H1 (cell line): ENCODE results near the gene SYT13. TPM values are rescaled to one million over a fixed set of nuclear protein-coding genes. Genes with fewer than 3 reads are reported as not detected.

Source experiments
- CTCF ChIA-PET: fragments of 300-600 bp; sonication (Branson Sonifier 250); formaldehyde crosslinking; loops from one replicate; lab custom pipeline; 2021; ENCODE audit not compliant: partially characterized antibody; lab: Charles Lee
- POLR2A ChIA-PET: fragments of 300-600 bp; sonication (Branson Sonifier 250); formaldehyde crosslinking; loops from one replicate; lab custom pipeline; 2021; ENCODE audit warnings: inconsistent platforms; ENCODE audit not compliant: partially characterized antibody; lab: Charles Lee
- DNase-seq, 2 experiments: peaks; one replicate each; pipeline versions ENCODE4 v3.0.0 to v3.0.0-alpha.2; 2010 to 2022; ENCODE audit warnings: low spot score in 2 of 2, low read depth in 1 of 2, mixed read lengths in 1 of 2
- FAIRE-seq: peaks from 2 replicates; lab custom pipeline; 2011; peaks lifted over from hg19 to GRCh38; lab: Jason Lieb, UNC
- H2AFZ ChIP-seq: 2 replicates; pipeline ENCODE4 v1.8.1; 2012; ENCODE audit warnings: low read length, inconsistent platforms
- H2AK5ac ChIP-seq: 2 replicates; pipeline ENCODE4 v1.6.1; 2013; ENCODE audit warnings: low read depth, low read length
- H2BK120ac ChIP-seq: replicated peaks from 2 replicates; pipeline ENCODE3; 2013; ENCODE audit warnings: low read depth, low read length, inconsistent platforms
- H2BK12ac ChIP-seq: 2 replicates; pipeline ENCODE4 v1.6.1; 2013; ENCODE audit warnings: low read depth, low read length
- H2BK15ac ChIP-seq: 2 replicates; pipeline ENCODE4 v1.6.1; 2013; ENCODE audit warnings: low read length
- H2BK20ac ChIP-seq: 2 replicates; pipeline ENCODE4 v1.6.1; 2013; ENCODE audit warnings: low read length
- H2BK5ac ChIP-seq: 2 replicates; pipeline ENCODE4 v1.6.1; 2013; ENCODE audit warnings: low read depth, low read length
- H3K14ac ChIP-seq: 2 replicates; pipeline ENCODE4 v1.6.1; 2013; ENCODE audit warnings: inconsistent platforms; ENCODE audit not compliant: insufficient read length
- H3K18ac ChIP-seq: 2 replicates; pipeline ENCODE4 v1.6.1; 2013; ENCODE audit warnings: low read length; ENCODE audit errors: extremely low read depth
- H3K23ac ChIP-seq: 2 replicates; pipeline ENCODE4 v1.6.1; 2013; ENCODE audit warnings: inconsistent platforms; ENCODE audit not compliant: insufficient read length
- H3K23me2 ChIP-seq: 2 replicates; pipeline ENCODE4 v1.6.1; 2013; ENCODE audit warnings: low read depth, low read length
- H3K27ac ChIP-seq: 2 replicates; pipeline ENCODE4 v1.6.1; 2011; ENCODE audit warnings: low read depth, low read length, inconsistent platforms
- H3K27me3 ChIP-seq, 4 experiments: replicated peaks in 1 of 4; 1 replicate in 1 of 4; 2 replicates in 3 of 4; pipeline versions ENCODE4 v1.6.1 to v1.8.1; 2011 to 2013; ENCODE audit warnings: low read length in 3 of 4, mild to moderate bottlenecking in 3 of 4, inconsistent platforms in 2 of 4, mixed read lengths in 2 of 4, moderate library complexity in 1 of 4; ENCODE audit not compliant: control insufficient read depth in 3 of 4, insufficient read depth in 3 of 4; ENCODE audit errors: extremely low read depth in 1 of 4
- H3K36me3 ChIP-seq, 4 experiments: 2 replicates each; pipeline versions ENCODE4 v1.6.1 to v1.8.1; 2011 to 2013; ENCODE audit warnings: mild to moderate bottlenecking in 4 of 4, low read length in 3 of 4, moderate library complexity in 2 of 4, control low read depth in 1 of 4, inconsistent platforms in 1 of 4; ENCODE audit not compliant: insufficient read depth in 4 of 4, control insufficient read depth in 2 of 4
- H3K4ac ChIP-seq: replicated peaks from 2 replicates; pipeline ENCODE3; 2013; ENCODE audit warnings: low read length, low read depth, mixed read lengths, inconsistent platforms; ENCODE audit not compliant: insufficient read length
- H3K4me1 ChIP-seq, 4 experiments: replicated peaks in 1 of 4; 1 replicate in 1 of 4; 2 replicates in 3 of 4; pipeline versions ENCODE4 v1.6.1 to v1.8.1; 2011 to 2013; ENCODE audit warnings: low read length in 3 of 4, inconsistent platforms in 2 of 4, mixed read lengths in 1 of 4; ENCODE audit not compliant: insufficient read depth in 4 of 4, control insufficient read depth in 3 of 4
- H3K4me2 ChIP-seq, 2 experiments: 2 replicates each; pipeline versions ENCODE4 v1.6.1 to v1.8.1; 2011 to 2013; ENCODE audit warnings: low read depth in 2 of 2, low read length in 2 of 2, control low read depth in 1 of 2, inconsistent platforms in 1 of 2, mild to moderate bottlenecking in 1 of 2; ENCODE audit not compliant: insufficient read depth in 1 of 2
- H3K4me3 ChIP-seq, 4 experiments: fragments of 200-600, 300-600 bp in 1 of 4; sonication (generic), shearing (Covaris generic), sonication (Bioruptor Twin) in 1 of 4; 2 replicates each; pipeline versions ENCODE4 v1.5.1 to v1.8.1; 2011 to 2016; ENCODE audit warnings: low read length in 4 of 4, low read depth in 3 of 4, control low read depth in 2 of 4, inconsistent platforms in 2 of 4, mild to moderate bottlenecking in 2 of 4, mixed read lengths in 1 of 4, moderate library complexity in 1 of 4; ENCODE audit not compliant: insufficient read depth in 2 of 4; ENCODE audit errors: extremely low read depth in 1 of 4
- H3K56ac ChIP-seq: replicated peaks from 2 replicates; pipeline ENCODE3; 2013; ENCODE audit warnings: low read depth, mild to moderate bottlenecking, mixed read lengths, low read length, inconsistent platforms; ENCODE audit not compliant: insufficient read length
- H3K79me1 ChIP-seq: 2 replicates; pipeline ENCODE4 v1.6.1; 2013; ENCODE audit warnings: low read depth, low read length, control low read depth
- H3K79me2 ChIP-seq, 2 experiments: 2 replicates each; pipeline versions ENCODE4 v1.6.1 to v1.8.1; 2012 to 2013; ENCODE audit warnings: low read length in 2 of 2, mild to moderate bottlenecking in 2 of 2, inconsistent platforms in 1 of 2; ENCODE audit not compliant: insufficient read depth in 2 of 2, control insufficient read depth in 1 of 2
- H3K9ac ChIP-seq, 4 experiments: replicated peaks in 1 of 4; 1 replicate in 1 of 4; 2 replicates in 3 of 4; pipeline versions ENCODE4 v1.6.1 to v1.8.1; 2011 to 2013; ENCODE audit warnings: low read depth in 3 of 4, low read length in 3 of 4, control low read depth in 2 of 4, mild to moderate bottlenecking in 2 of 4, moderate library complexity in 2 of 4, inconsistent platforms in 1 of 4; ENCODE audit errors: extremely low read depth in 1 of 4
- H3K9me3 ChIP-seq, 2 experiments: 2 replicates each; pipeline versions ENCODE4 v1.6.1 to v1.8.1; 2012 to 2013; ENCODE audit warnings: mild to moderate bottlenecking in 2 of 2, moderate library complexity in 2 of 2, control low read depth in 1 of 2, inconsistent platforms in 1 of 2, low read depth in 1 of 2, low read length in 1 of 2, mixed read lengths in 1 of 2; ENCODE audit not compliant: insufficient read depth in 2 of 2
- H4K20me1 ChIP-seq, 2 experiments: replicated peaks in 1 of 2; 2 replicates each; pipeline versions ENCODE3 to v1.8.1; 2011 to 2013; ENCODE audit warnings: inconsistent platforms in 2 of 2, low read length in 2 of 2, mild to moderate bottlenecking in 1 of 2; ENCODE audit not compliant: insufficient read depth in 2 of 2, control insufficient read depth in 1 of 2
- H4K5ac ChIP-seq: 2 replicates; pipeline ENCODE4 v1.6.1; 2013; ENCODE audit warnings: low read length, low read depth, mixed read lengths, inconsistent platforms; ENCODE audit not compliant: insufficient read length
- H4K8ac ChIP-seq: 2 replicates; pipeline ENCODE4 v1.8.0; 2013; ENCODE audit warnings: mild to moderate bottlenecking, moderate library complexity, low read length, inconsistent platforms; ENCODE audit not compliant: insufficient read depth; ENCODE audit errors: extremely low read depth
- H4K91ac ChIP-seq: replicated peaks from 2 replicates; pipeline ENCODE3; 2013; ENCODE audit warnings: low read length, mixed read lengths, inconsistent platforms; ENCODE audit not compliant: insufficient read length
- NANOG ChIP-seq: IDR thresholded peaks from 2 replicates; pipeline ENCODE4 v1.6.1; 2011; ENCODE audit warnings: low read length, low read depth, mild to moderate bottlenecking, inconsistent platforms; ENCODE audit not compliant: insufficient read depth, poor library complexity, severe bottlenecking
- POU5F1 ChIP-seq: IDR thresholded peaks from 2 replicates; pipeline ENCODE4 v1.6.1; 2011; ENCODE audit warnings: low read depth, mild to moderate bottlenecking, low read length, moderate library complexity
- TAF1 ChIP-seq: IDR thresholded peaks from 2 replicates; pipeline ENCODE4 v1.6.1; 2011; ENCODE audit warnings: mild to moderate bottlenecking, low read depth, low read length
- WGBS, 2 experiments: shearing (Covaris generic) in 1 of 2; methylation state at CpG; one replicate each; pipeline versions ENCODE4 v1.1.6 to v1.1.7; 2013 to 2015; ENCODE audit warnings: low lambda C conversion rate in 2 of 2, mixed read lengths in 2 of 2, inconsistent platforms in 1 of 2, low coverage in 1 of 2, missing lambda C conversion rate in 1 of 2; ENCODE audit not compliant: insufficient replicate concordance in 2 of 2, insufficient coverage in 1 of 2, insufficient read length in 1 of 2; ENCODE audit errors: extremely low coverage in 1 of 2, missing lambda C conversion rate in 1 of 2; 5-methylcytosine and 5-hydroxymethylcytosine counted together
- polyA plus RNA-seq, 7 experiments: library from polyadenylated mRNA; depleted of rRNA in 3 of 7; stranded (reverse) in 5 of 7; unstranded in 2 of 7; fragments of >200 nt in 5 of 7; fragments of 200-250 nt in 2 of 7; gene quantifications; 1 replicate in 5 of 7; 2 replicates in 1 of 7; 4 replicates in 1 of 7; pipeline versions ENCODE4 v1.2.1 to v1.2.3, GENCODE V29; 2011 to 2013; ENCODE audit warnings: missing spikeins in 2 of 7, mixed read lengths in 2 of 7
- total RNA-seq: library from RNA; stranded (reverse); fragmentation: NEBNext Ultra II Directional; extraction: Animal tissue kit (Norgen Biotek cat#: 25700); gene quantifications from 2 replicates; pipeline ENCODE4 v1.2.1, GENCODE V29; 2021

The SYT13 gene
- total and polyA plus RNA-seq, 2 of the 8 experiments (the other 6 are each of a cell fraction or from before 2014, with no cell fraction given), result 4.8 to 13.2 TPM

DNA sequence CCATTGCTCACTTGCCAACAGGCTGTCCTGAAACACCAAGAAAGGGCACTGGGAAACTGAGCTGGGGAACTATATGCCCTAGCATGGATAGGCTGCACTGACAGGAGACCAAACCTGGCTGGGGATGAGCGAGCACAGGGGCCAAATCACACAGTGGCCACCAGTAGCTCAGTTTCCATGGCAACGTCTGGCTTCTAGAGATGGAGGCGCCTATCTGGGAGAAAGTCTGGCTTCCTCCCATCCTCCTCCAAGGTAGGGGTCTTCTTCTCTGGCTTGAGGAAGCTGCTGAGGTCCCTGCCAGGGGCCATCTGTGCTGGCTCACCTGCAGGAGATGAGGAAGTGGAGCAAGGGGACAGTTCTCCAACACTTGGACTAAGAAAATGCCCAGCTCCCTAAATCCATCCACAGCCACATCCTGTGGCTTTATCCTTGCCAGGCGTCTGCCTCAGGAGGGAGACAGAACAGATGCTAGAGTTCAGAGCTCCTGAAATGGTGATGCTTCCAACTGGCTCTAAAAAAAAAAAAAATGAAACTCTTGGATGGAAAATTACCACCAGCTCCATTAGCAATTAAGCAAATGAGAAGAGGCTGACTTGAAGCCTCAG is 48.3 kb downstream of the SYT13 start:
- Histone ChIP-seq H3K4me3 (no peak overlapping the region), H3K79me1 (no peaks in the 10 kb centered on the region), H4K20me1 (no peaks in the 10 kb centered on the region), H2AK5ac (no peak overlapping the region), H4K91ac (no peak overlapping the region), H3K4ac (no peak overlapping the region), H3K23ac (no peak overlapping the region), H3K9ac (no peak overlapping the region), H3K27me3 (no peaks in the 10 kb centered on the region), H3K23me2 (no peaks in the 10 kb centered on the region), H3K56ac (no peak overlapping the region), H4K8ac (no peak overlapping the region), H2BK5ac (no peak overlapping the region), H3K18ac (no peak overlapping the region), H2AFZ (no peak overlapping the region), H3K79me2 (no peaks in the 10 kb centered on the region), H3K36me3 (no peaks in the 10 kb centered on the region), H3K4me2 (no peak overlapping the region), H2BK20ac (no peak overlapping the region), H3K14ac (no peak overlapping the region), H2BK15ac (no peak overlapping the region), H3K27ac (no peak overlapping the region), H3K4me1 (peaks cover 0 to 4% (median 2%) of the 10 kb centered on the region in 4 experiments; a peak in 2 of 7 replicates), H4K5ac (no peak overlapping the region), H2BK120ac (no peak overlapping the region), H3K9me3 (peaks cover 0 to 3% of the 10 kb centered on the region in 2 experiments; a peak in 1 of 4 replicates), H2BK12ac (no peak overlapping the region)
- CTCF ChIA-PET, result interaction anchor here (0.6 to 9.7 kb wide), 11 partner anchors 7 to 463 kb away, joined by 3 to 78 read pairs (median 5); no protein-coding TSS in a partner anchor
- no peak for TF ChIP-seq TAF1
- TF ChIP-seq NANOG, result no peak
- TF ChIP-seq POU5F1, result no peak
- POLR2A ChIA-PET, result no interaction called here
- FAIRE-seq, result no peak
- 84% methylated on average over 4 of the region's 4 CpGs; no CpG with 5 or more reads in 1 of the 2 experiments for WGBS, 2 experiments
- no peak for DNase-seq
